ENCODE measurements around the gene ARHGEF10L.

ARHGEF10L gene

GRCh38 chr1:17682400-17682799 is 142.9 kb downstream of the ARHGEF10L start:
- Histone ChIP-seq H3K27me3 (ENCODE audit: control insufficient read depth in 2 of 2, insufficient read depth in 2 of 2, low read length in 2 of 2) (no peaks in the 10 kb centered on the region), H3K9ac (ENCODE audit: low read depth in 1 of 2, low read length in 2 of 2) (no peak overlapping the region), H3K27ac (ENCODE audit: low read depth in 2 of 2, low read length in 2 of 2) (no peak overlapping the region), H3K9me3 (ENCODE audit: control insufficient read depth in 2 of 2, low read length in 2 of 2) (no peaks in the 10 kb centered on the region), H3K36me3 (ENCODE audit: control insufficient read depth in 2 of 2, insufficient read depth in 2 of 2, low read length in 2 of 2) (peaks cover 30 to 60% of the 10 kb centered on the region in 2 donors), H3K4me3 (ENCODE audit: low read length in 2 of 2) (no peak overlapping the region), H3K4me1 (ENCODE audit: control insufficient read depth in 2 of 2, insufficient read depth in 2 of 2, low read length in 2 of 2) (peaks cover 0 to 4% of the 10 kb centered on the region in 2 donors)

GRCh38 chr1:17683598-17683997 is 144.1 kb downstream of the ARHGEF10L start:
- no peaks in the 10 kb centered on the region for H3K27me3 ChIP-seq (ENCODE audit: control insufficient read depth in 2 of 2, insufficient read depth in 2 of 2, low read length in 2 of 2)
- H3K4me3 ChIP-seq (ENCODE audit: low read length in 2 of 2) = no peak overlapping the region
- H3K9me3 ChIP-seq (ENCODE audit: control insufficient read depth in 2 of 2, low read length in 2 of 2) = no peaks in the 10 kb centered on the region
- H3K36me3 ChIP-seq (ENCODE audit: control insufficient read depth in 2 of 2, insufficient read depth in 2 of 2, low read length in 2 of 2) = peaks cover 41 to 68% of the 10 kb centered on the region in 2 donors
- peaks cover 0 to 4% of the 10 kb centered on the region in 2 donors for H3K4me1 ChIP-seq (ENCODE audit: control insufficient read depth in 2 of 2, insufficient read depth in 2 of 2, low read length in 2 of 2)
- no peak overlapping the region for H3K27ac ChIP-seq (ENCODE audit: low read depth in 2 of 2, low read length in 2 of 2)
- no peak overlapping the region for H3K9ac ChIP-seq (ENCODE audit: low read depth in 1 of 2, low read length in 2 of 2)

- peaks cover 46 to 71% of the 10 kb centered on the region in 2 donors for H3K36me3 ChIP-seq (ENCODE audit: control insufficient read depth in 2 of 2, insufficient read depth in 2 of 2, low read length in 2 of 2)
- H3K4me1 ChIP-seq (ENCODE audit: control insufficient read depth in 2 of 2, insufficient read depth in 2 of 2, low read length in 2 of 2) = no peaks in the 10 kb centered on the region
- no peak overlapping the region for H3K9ac ChIP-seq (ENCODE audit: low read depth in 1 of 2, low read length in 2 of 2)
- no peak overlapping the region for H3K4me3 ChIP-seq (ENCODE audit: low read length in 2 of 2)
- H3K27me3 ChIP-seq (ENCODE audit: control insufficient read depth in 2 of 2, insufficient read depth in 2 of 2, low read length in 2 of 2) = no peaks in the 10 kb centered on the region
- H3K27ac ChIP-seq (ENCODE audit: low read depth in 2 of 2, low read length in 2 of 2) = no peak overlapping the region
- H3K9me3 ChIP-seq (ENCODE audit: control insufficient read depth in 2 of 2, low read length in 2 of 2) = no peaks in the 10 kb centered on the region
These were observed 145.3 kb downstream of the ARHGEF10L start for GRCh38 chr1:17684810-17685209.

GRCh38 chr1:17686258-17686657 is 146.8 kb downstream of the ARHGEF10L start:
- H3K9me3 ChIP-seq (ENCODE audit: control insufficient read depth in 2 of 2, low read length in 2 of 2) = no peaks in the 10 kb centered on the region
- H3K4me3 ChIP-seq (ENCODE audit: low read length in 2 of 2) = no peak overlapping the region
- H3K27me3 ChIP-seq (ENCODE audit: control insufficient read depth in 2 of 2, insufficient read depth in 2 of 2, low read length in 2 of 2) = no peaks in the 10 kb centered on the region
- peaks cover 47 to 76% of the 10 kb centered on the region in 2 donors for H3K36me3 ChIP-seq (ENCODE audit: control insufficient read depth in 2 of 2, insufficient read depth in 2 of 2, low read length in 2 of 2)
- H3K9ac ChIP-seq (ENCODE audit: low read depth in 1 of 2, low read length in 2 of 2) = no peak overlapping the region
- no peak overlapping the region for H3K27ac ChIP-seq (ENCODE audit: low read depth in 2 of 2, low read length in 2 of 2)
- H3K4me1 ChIP-seq (ENCODE audit: control insufficient read depth in 2 of 2, insufficient read depth in 2 of 2, low read length in 2 of 2) = no peaks in the 10 kb centered on the region

GRCh38 chr1:17687145-17687544 is 147.6 kb downstream of the ARHGEF10L start:
- peaks cover 48 to 67% of the 10 kb centered on the region in 2 donors for H3K36me3 ChIP-seq (ENCODE audit: control insufficient read depth in 2 of 2, insufficient read depth in 2 of 2, low read length in 2 of 2)
- no peak overlapping the region for H3K4me3 ChIP-seq (ENCODE audit: low read length in 2 of 2)
- no peak overlapping the region for H3K27ac ChIP-seq (ENCODE audit: low read depth in 2 of 2, low read length in 2 of 2)
- H3K27me3 ChIP-seq (ENCODE audit: control insufficient read depth in 2 of 2, insufficient read depth in 2 of 2, low read length in 2 of 2) = no peaks in the 10 kb centered on the region
- no peak overlapping the region for H3K9ac ChIP-seq (ENCODE audit: low read depth in 1 of 2, low read length in 2 of 2)
- no peaks in the 10 kb centered on the region for H3K4me1 ChIP-seq (ENCODE audit: control insufficient read depth in 2 of 2, insufficient read depth in 2 of 2, low read length in 2 of 2)
- no peaks in the 10 kb centered on the region for H3K9me3 ChIP-seq (ENCODE audit: control insufficient read depth in 2 of 2, low read length in 2 of 2)

- no peaks in the 10 kb centered on the region for H3K9me3 ChIP-seq (ENCODE audit: control insufficient read depth in 2 of 2, low read length in 2 of 2)
- no peaks in the 10 kb centered on the region for H3K4me1 ChIP-seq (ENCODE audit: control insufficient read depth in 2 of 2, insufficient read depth in 2 of 2, low read length in 2 of 2)
- H3K27me3 ChIP-seq (ENCODE audit: control insufficient read depth in 2 of 2, insufficient read depth in 2 of 2, low read length in 2 of 2) = no peaks in the 10 kb centered on the region
- H3K4me3 ChIP-seq (ENCODE audit: low read length in 2 of 2) = no peak overlapping the region
- H3K9ac ChIP-seq (ENCODE audit: low read depth in 1 of 2, low read length in 2 of 2) = no peak overlapping the region
- no peak overlapping the region for H3K27ac ChIP-seq (ENCODE audit: low read depth in 2 of 2, low read length in 2 of 2)
- H3K36me3 ChIP-seq (ENCODE audit: control insufficient read depth in 2 of 2, insufficient read depth in 2 of 2, low read length in 2 of 2) = peaks cover 55 to 69% of the 10 kb centered on the region in 2 donors
These were observed 148.8 kb downstream of the ARHGEF10L start for GRCh38 chr1:17688217-17688810.

GRCh38 chr1:17689011-17689410 is 149.5 kb downstream of the ARHGEF10L start:
- Histone ChIP-seq H3K9ac (ENCODE audit: low read depth in 1 of 2, low read length in 2 of 2) (no peak overlapping the region), H3K36me3 (ENCODE audit: control insufficient read depth in 2 of 2, insufficient read depth in 2 of 2, low read length in 2 of 2) (peaks cover 60 to 69% of the 10 kb centered on the region in 2 donors), H3K9me3 (ENCODE audit: control insufficient read depth in 2 of 2, low read length in 2 of 2) (no peaks in the 10 kb centered on the region), H3K4me1 (ENCODE audit: control insufficient read depth in 2 of 2, insufficient read depth in 2 of 2, low read length in 2 of 2) (no peaks in the 10 kb centered on the region), H3K27ac (ENCODE audit: low read depth in 2 of 2, low read length in 2 of 2) (no peak overlapping the region), H3K4me3 (ENCODE audit: low read length in 2 of 2) (no peak overlapping the region), H3K27me3 (ENCODE audit: control insufficient read depth in 2 of 2, insufficient read depth in 2 of 2, low read length in 2 of 2) (no peaks in the 10 kb centered on the region)

- no peak overlapping the region for H3K9ac ChIP-seq (ENCODE audit: low read depth in 1 of 2, low read length in 2 of 2)
- H3K4me3 ChIP-seq (ENCODE audit: low read length in 2 of 2) = no peak overlapping the region
- no peaks in the 10 kb centered on the region for H3K4me1 ChIP-seq (ENCODE audit: control insufficient read depth in 2 of 2, insufficient read depth in 2 of 2, low read length in 2 of 2)
- H3K9me3 ChIP-seq (ENCODE audit: control insufficient read depth in 2 of 2, low read length in 2 of 2) = no peaks in the 10 kb centered on the region
- no peaks in the 10 kb centered on the region for H3K27me3 ChIP-seq (ENCODE audit: control insufficient read depth in 2 of 2, insufficient read depth in 2 of 2, low read length in 2 of 2)
- H3K27ac ChIP-seq (ENCODE audit: low read depth in 2 of 2, low read length in 2 of 2) = no peak overlapping the region
- peaks cover 70 to 71% of the 10 kb centered on the region in 2 donors for H3K36me3 ChIP-seq (ENCODE audit: control insufficient read depth in 2 of 2, insufficient read depth in 2 of 2, low read length in 2 of 2)
These were observed 151.6 kb downstream of the ARHGEF10L start for GRCh38 chr1:17690906-17691634.

- Histone ChIP-seq H3K36me3 (ENCODE audit: control insufficient read depth in 2 of 2, insufficient read depth in 2 of 2, low read length in 2 of 2) (peaks cover 68 to 72% of the 10 kb centered on the region in 2 donors), H3K27me3 (ENCODE audit: control insufficient read depth in 2 of 2, insufficient read depth in 2 of 2, low read length in 2 of 2) (no peaks in the 10 kb centered on the region), H3K27ac (ENCODE audit: low read depth in 2 of 2, low read length in 2 of 2) (no peak overlapping the region), H3K9me3 (ENCODE audit: control insufficient read depth in 2 of 2, low read length in 2 of 2) (no peaks in the 10 kb centered on the region), H3K4me1 (ENCODE audit: control insufficient read depth in 2 of 2, insufficient read depth in 2 of 2, low read length in 2 of 2) (no peaks in the 10 kb centered on the region), H3K4me3 (ENCODE audit: low read length in 2 of 2) (no peak overlapping the region), H3K9ac (ENCODE audit: low read depth in 1 of 2, low read length in 2 of 2) (no peak overlapping the region)
These were observed 153.1 kb downstream of the ARHGEF10L start for GRCh38 chr1:17692645-17693044.

- Histone ChIP-seq H3K9ac (ENCODE audit: low read depth in 1 of 2, low read length in 2 of 2) (no peak overlapping the region), H3K9me3 (ENCODE audit: control insufficient read depth in 2 of 2, low read length in 2 of 2) (no peaks in the 10 kb centered on the region), H3K36me3 (ENCODE audit: control insufficient read depth in 2 of 2, insufficient read depth in 2 of 2, low read length in 2 of 2) (peaks cover 43% of the 10 kb centered on the region in 2 donors), H3K4me1 (ENCODE audit: control insufficient read depth in 2 of 2, insufficient read depth in 2 of 2, low read length in 2 of 2) (no peaks in the 10 kb centered on the region), H3K27me3 (ENCODE audit: control insufficient read depth in 2 of 2, insufficient read depth in 2 of 2, low read length in 2 of 2) (no peaks in the 10 kb centered on the region), H3K4me3 (ENCODE audit: low read length in 2 of 2) (no peak overlapping the region), H3K27ac (ENCODE audit: low read depth in 2 of 2, low read length in 2 of 2) (no peak overlapping the region)
These were observed 157.2 kb downstream of the ARHGEF10L start for GRCh38 chr1:17696417-17697301.

All from mucosa of rectum (tissue), 2 donors.